ENCODE data around the gene FAM53B.

FAM53B gene

DNA sequence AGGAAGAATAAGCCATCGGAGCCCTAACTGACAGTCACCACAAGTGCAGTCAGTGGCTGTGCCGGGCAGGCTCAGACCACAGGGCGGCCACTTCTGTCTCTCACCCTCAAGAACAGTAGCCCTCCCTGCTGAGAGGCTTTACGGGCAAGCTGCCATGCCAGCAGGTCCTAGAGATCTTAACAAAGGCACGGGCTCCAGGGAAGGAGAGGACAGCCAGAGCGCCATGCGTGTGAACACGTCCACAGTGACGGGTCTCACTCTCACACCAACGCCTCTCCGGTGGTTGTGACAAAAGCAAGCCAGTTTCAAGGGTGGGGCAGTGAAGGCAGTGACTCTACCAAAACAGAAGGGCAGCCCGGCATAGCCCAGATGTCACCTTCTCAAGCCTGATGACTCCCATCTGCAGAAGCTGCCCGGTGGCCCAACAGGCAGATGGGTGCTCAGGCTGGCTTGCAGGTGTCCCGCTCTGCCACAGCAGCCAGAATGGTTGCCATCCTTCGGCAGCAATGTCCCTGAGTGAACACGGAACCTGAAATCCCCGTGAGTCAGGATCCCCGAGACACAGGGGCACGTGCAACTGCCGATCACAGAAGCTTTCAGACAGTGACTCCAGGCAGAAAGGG lies 102.0 kb downstream of the FAM53B start:
- no peak overlapping the region for H3K27ac ChIP-seq
- TF ChIP-seq, protein P1, sequence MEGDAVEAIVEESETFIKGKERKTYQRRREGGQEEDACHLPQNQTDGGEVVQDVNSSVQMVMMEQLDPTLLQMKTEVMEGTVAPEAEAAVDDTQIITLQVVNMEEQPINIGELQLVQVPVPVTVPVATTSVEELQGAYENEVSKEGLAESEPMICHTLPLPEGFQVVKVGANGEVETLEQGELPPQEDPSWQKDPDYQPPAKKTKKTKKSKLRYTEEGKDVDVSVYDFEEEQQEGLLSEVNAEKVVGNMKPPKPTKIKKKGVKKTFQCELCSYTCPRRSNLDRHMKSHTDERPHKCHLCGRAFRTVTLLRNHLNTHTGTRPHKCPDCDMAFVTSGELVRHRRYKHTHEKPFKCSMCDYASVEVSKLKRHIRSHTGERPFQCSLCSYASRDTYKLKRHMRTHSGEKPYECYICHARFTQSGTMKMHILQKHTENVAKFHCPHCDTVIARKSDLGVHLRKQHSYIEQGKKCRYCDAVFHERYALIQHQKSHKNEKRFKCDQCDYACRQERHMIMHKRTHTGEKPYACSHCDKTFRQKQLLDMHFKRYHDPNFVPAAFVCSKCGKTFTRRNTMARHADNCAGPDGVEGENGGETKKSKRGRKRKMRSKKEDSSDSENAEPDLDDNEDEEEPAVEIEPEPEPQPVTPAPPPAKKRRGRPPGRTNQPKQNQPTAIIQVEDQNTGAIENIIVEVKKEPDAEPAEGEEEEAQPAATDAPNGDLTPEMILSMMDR (IDR thresholded peaks at IDR 0.05): no peak
- no peak for TF ChIP-seq ZFX (IDR thresholded peaks at IDR 0.05; ENCODE audit: borderline replicate concordance)

- TF ChIP-seq ZFX (IDR thresholded peaks at IDR 0.05; ENCODE audit: borderline replicate concordance): no peak
- TF ChIP-seq, protein P1 (IDR thresholded peaks at IDR 0.05): no peak
Measured at GRCh38 chr10:124641282-124642087, 102.7 kb downstream of the FAM53B start.

GRCh38 chr10:124640538-124641231 lies 103.5 kb downstream of the FAM53B start:
- TF ChIP-seq ZFX (IDR thresholded peaks at IDR 0.05; ENCODE audit: borderline replicate concordance): no peak
- TF ChIP-seq, protein P1 (IDR thresholded peaks at IDR 0.05): no peak
- no peak overlapping the region for H3K27ac ChIP-seq

More at GRCh38 chr10:124641282-124642087, 102.7 kb downstream of the FAM53B start:
- no peak overlapping the region for H3K27ac ChIP-seq

GRCh38 chr10:124640056-124640455 lies 104.1 kb downstream of the FAM53B start:
- H3K27ac ChIP-seq: no peak overlapping the region

GRCh38 chr10:124639646-124640045 lies 104.5 kb downstream of the FAM53B start:
- no peak for TF ChIP-seq ZFX (IDR thresholded peaks at IDR 0.05; ENCODE audit: borderline replicate concordance)
- TF ChIP-seq, protein P1 (IDR thresholded peaks at IDR 0.05): no peak
- no peak overlapping the region for H3K27ac ChIP-seq

More at GRCh38 chr10:124640056-124640455, 104.1 kb downstream of the FAM53B start:
- TF ChIP-seq, protein P1 (IDR thresholded peaks at IDR 0.05): no peak
- no peak for TF ChIP-seq ZFX (IDR thresholded peaks at IDR 0.05; ENCODE audit: borderline replicate concordance)

DNA sequence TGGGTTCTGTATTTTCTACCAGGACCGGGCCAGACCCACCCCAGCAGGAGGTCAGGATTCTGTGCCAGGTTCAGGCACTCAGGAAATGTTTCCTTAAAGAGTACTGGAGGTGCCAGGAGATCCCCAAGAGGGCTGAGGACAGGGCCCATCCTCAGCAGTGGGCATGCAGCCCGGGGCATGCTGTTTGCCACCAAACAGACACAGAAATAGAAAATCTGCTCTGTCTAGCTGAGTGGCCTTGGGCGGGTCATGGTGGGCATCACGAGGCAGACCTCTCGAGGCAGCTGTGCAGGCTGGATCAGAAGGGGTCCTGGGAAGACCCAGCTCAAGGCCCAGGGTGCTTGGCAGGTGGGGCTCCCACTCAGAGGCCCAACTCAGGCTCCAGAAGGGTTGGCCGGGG lies 105.0 kb downstream of the FAM53B start:
- H3K27ac ChIP-seq: no peak overlapping the region
- TF ChIP-seq ZFX (IDR thresholded peaks at IDR 0.05; ENCODE audit: borderline replicate concordance): no peak
- TF ChIP-seq, protein P1 (IDR thresholded peaks at IDR 0.05): no peak

All from 22Rv1 (cell line).